DND-41 (cell line): ENCODE data around the gene TCF7L1.

Experiments used
- ATAC-seq: fragments of 200-7000 bp; cut with Tn5 transposase; 3 replicates; pipeline ENCODE4 v1.9.1; 2021; ENCODE audit warnings: low read depth; ENCODE audit not compliant: insufficient read depth
- DNase-seq: peaks from one replicate; pipeline ENCODE4 v3.0.0-alpha.2; 2020
- H2AFZ ChIP-seq: 2 replicates; pipeline ENCODE4 v1.6.0; 2012; ENCODE audit warnings: low read depth, low read length
- H3K27ac ChIP-seq: 2 replicates; pipeline ENCODE4 v1.5.1; 2012; ENCODE audit warnings: low read length, inconsistent platforms
- H3K27me3 ChIP-seq: fragments of 200-600 bp; sonication (generic); 2 replicates; pipeline ENCODE4 v1.6.0; 2012; ENCODE audit warnings: low read length, mild to moderate bottlenecking, inconsistent platforms; ENCODE audit not compliant: insufficient read depth, poor library complexity
- H3K36me3 ChIP-seq: 2 replicates; pipeline ENCODE4 v1.5.1; 2012; ENCODE audit warnings: low read length, inconsistent platforms; ENCODE audit not compliant: insufficient read depth
- H3K4me1 ChIP-seq: 2 replicates; pipeline ENCODE4 v1.5.1; 2012; ENCODE audit warnings: mild to moderate bottlenecking, low read length; ENCODE audit not compliant: insufficient read depth
- H3K4me2 ChIP-seq: 2 replicates; pipeline ENCODE4 v1.6.0; 2012; ENCODE audit warnings: mild to moderate bottlenecking, moderate library complexity, low read length, inconsistent platforms; ENCODE audit not compliant: insufficient read depth
- H3K4me3 ChIP-seq, 2 experiments: fragments of 200-600 bp in 1 of 2; shearing (Covaris generic) in 1 of 2; 2 replicates each; pipeline ENCODE4 v1.5.1; 2012 to 2016; ENCODE audit warnings: inconsistent platforms in 2 of 2, low read length in 2 of 2, mild to moderate bottlenecking in 2 of 2, low read depth in 1 of 2, moderate library complexity in 1 of 2
- H3K79me2 ChIP-seq: 2 replicates; pipeline ENCODE4 v1.6.0; 2012; ENCODE audit warnings: low read length, inconsistent platforms; ENCODE audit not compliant: insufficient read depth
- H3K9ac ChIP-seq: 2 replicates; pipeline ENCODE4 v1.6.0; 2012; ENCODE audit warnings: low read depth, mild to moderate bottlenecking, inconsistent platforms, low read length, moderate library complexity
- H3K9me3 ChIP-seq: 2 replicates; pipeline ENCODE4 v1.5.1; 2012; ENCODE audit warnings: low read length, moderate library complexity, mild to moderate bottlenecking, inconsistent platforms; ENCODE audit not compliant: insufficient read depth, severe bottlenecking
- H4K20me1 ChIP-seq: 2 replicates; pipeline ENCODE4 v1.6.0; 2012; ENCODE audit warnings: low read length; ENCODE audit not compliant: insufficient read depth
- CTCF ChIP-seq: IDR thresholded peaks from 2 replicates; pipeline ENCODE4 v1.5.1; 2012; ENCODE audit warnings: borderline replicate concordance, low read length, moderate library complexity, mild to moderate bottlenecking; ENCODE audit not compliant: poor library complexity, severe bottlenecking; ENCODE audit errors: extremely low read depth
- EZH2 ChIP-seq: IDR thresholded peaks from 3 replicates; pipeline ENCODE4 v1.6.1; 2012; ENCODE audit warnings: borderline replicate concordance, low read depth, mild to moderate bottlenecking, moderate library complexity, low read length, inconsistent platforms; ENCODE audit not compliant: severe bottlenecking

The TCF7L1 gene

GRCh38 chr2:85355521-85355920, 222.3 kb downstream of the TCF7L1 start:
- ATAC-seq, result no peak
- H3K4me1 ChIP-seq, result peaks cover 53% of the 10 kb centered on the region
- no peak overlapping the region for H2AFZ ChIP-seq
- H3K79me2 ChIP-seq, result peaks cover 42% of the 10 kb centered on the region
- no peaks in the 10 kb centered on the region for H3K9me3 ChIP-seq
- peak overlapping the region; percentile 64 to 84; a peak in 3 of 4 replicates for H3K4me3 ChIP-seq
- H3K9ac ChIP-seq, result peak overlapping the region; percentile 76
- H3K27me3 ChIP-seq, result no peaks in the 10 kb centered on the region
- no peak for DNase-seq
- peak overlapping the region; percentile 88 for H3K27ac ChIP-seq
- peak overlapping the region; percentile 83 for H3K4me2 ChIP-seq
- 0 out of 2 replicates have a peak, but pooled peaks cover 1% of the 10 kb centered on the region for H4K20me1 ChIP-seq
- no peak for TF ChIP-seq EZH2
- TF ChIP-seq CTCF, result no peak
- peaks cover 52% of the 10 kb centered on the region for H3K36me3 ChIP-seq

GRCh38 chr2:85356186-85356585, 223.0 kb downstream of the TCF7L1 start:
- no peak for ATAC-seq

GRCh38 chr2:85357736-85358135, 224.5 kb downstream of the TCF7L1 start:
- Histone ChIP-seq H2AFZ (no peak overlapping the region), H3K4me1 (peaks cover 45% of the 10 kb centered on the region), H3K27ac (no peak overlapping the region), H3K9me3 (no peaks in the 10 kb centered on the region), H3K27me3 (no peaks in the 10 kb centered on the region), H3K4me3 (peak overlapping the region in 1 of 2 experiments; percentile 31; a peak in 1 of 4 replicates), H3K79me2 (peaks cover 33% of the 10 kb centered on the region), H3K36me3 (peaks cover 45% of the 10 kb centered on the region), H4K20me1 (no peaks in the 10 kb centered on the region), H3K9ac (no peak overlapping the region), H3K4me2 (peak overlapping the region; percentile 21; the same call in 1 of the 2 replicates)
- DNase-seq (no peak), ATAC-seq (no peak)
- no peak for TF ChIP-seq EZH2
- TF ChIP-seq CTCF, result no peak

More at GRCh38 chr2:85356186-85356585, 223.0 kb downstream of the TCF7L1 start:
- TF ChIP-seq EZH2, result no peak
- TF ChIP-seq CTCF, result no peak
- peaks cover 53% of the 10 kb centered on the region for H3K4me1 ChIP-seq
- no peaks in the 10 kb centered on the region for H3K9me3 ChIP-seq
- DNase-seq, result no peak
- peak overlapping the region; percentile 83; the same call in 1 of the 2 replicates for H3K4me2 ChIP-seq
- 0 out of 4 replicates have a peak overlapping the region, but pooled peaks of 1 of the 2 experiments have one; percentile 84 for H3K4me3 ChIP-seq
- H3K27ac ChIP-seq, result no peak overlapping the region
- peaks cover 46% of the 10 kb centered on the region for H3K36me3 ChIP-seq
- peak overlapping the region; percentile 76; the same call in 1 of the 2 replicates for H3K9ac ChIP-seq
- no peak overlapping the region for H2AFZ ChIP-seq
- H4K20me1 ChIP-seq, result no peaks in the 10 kb centered on the region
- no peaks in the 10 kb centered on the region for H3K27me3 ChIP-seq
- peaks cover 42% of the 10 kb centered on the region for H3K79me2 ChIP-seq
